ENCODE data around the gene NSG2. TPM values are rescaled to one million over a fixed set of nuclear protein-coding genes. Genes with fewer than 3 reads are reported as not detected.

NSG2 gene
- polyA plus RNA-seq, 1 experiment: not detected

DNA sequence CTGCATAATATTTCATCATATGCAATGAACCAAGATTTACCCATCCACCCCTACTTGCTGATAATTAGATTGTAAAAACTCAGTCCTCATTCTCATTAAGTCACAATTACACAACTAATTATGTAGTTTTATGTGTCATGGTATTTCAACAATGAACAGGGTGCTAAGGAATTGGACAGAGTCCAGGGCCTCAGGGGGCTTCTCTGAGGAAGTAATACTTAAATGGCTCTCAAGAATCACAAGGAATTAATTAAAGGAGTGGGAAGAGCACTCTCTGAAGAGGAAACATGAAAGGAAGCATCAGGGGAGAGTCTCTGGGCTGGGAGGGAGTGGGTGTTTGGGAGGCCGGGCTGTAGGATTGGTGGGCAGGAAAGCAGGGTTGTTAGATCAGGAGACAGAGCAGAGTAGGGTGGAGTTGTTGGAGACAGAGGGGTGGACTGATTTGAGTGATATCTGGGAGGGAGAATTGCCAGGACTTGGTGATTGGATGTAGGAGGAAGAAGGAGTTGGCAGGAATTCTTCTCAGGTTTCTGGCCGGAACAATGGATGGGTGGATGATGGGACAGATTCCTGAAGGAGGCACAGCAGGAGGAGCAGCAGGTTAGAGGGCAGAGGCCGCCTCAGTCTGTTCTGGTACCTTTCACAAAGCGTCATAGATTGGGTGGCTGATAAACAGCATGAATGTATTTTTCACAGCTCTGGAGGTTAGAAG, 23.0 kb upstream of the NSG2 start:
- Histone ChIP-seq H3K9me3 (ENCODE audit: control insufficient read depth, insufficient read depth, low read length) (no peaks in the 10 kb centered on the region), H3K27me3 (ENCODE audit: control insufficient read depth, insufficient read depth, low read length) (peaks cover 3% of the 10 kb centered on the region), H3K4me3 (ENCODE audit: low read depth, low read length) (no peak overlapping the region), H3K27ac (ENCODE audit: low read depth, low read length) (no peak overlapping the region)
- CTCF ChIA-PET: no interaction called here
- TF ChIP-seq, protein P1, sequence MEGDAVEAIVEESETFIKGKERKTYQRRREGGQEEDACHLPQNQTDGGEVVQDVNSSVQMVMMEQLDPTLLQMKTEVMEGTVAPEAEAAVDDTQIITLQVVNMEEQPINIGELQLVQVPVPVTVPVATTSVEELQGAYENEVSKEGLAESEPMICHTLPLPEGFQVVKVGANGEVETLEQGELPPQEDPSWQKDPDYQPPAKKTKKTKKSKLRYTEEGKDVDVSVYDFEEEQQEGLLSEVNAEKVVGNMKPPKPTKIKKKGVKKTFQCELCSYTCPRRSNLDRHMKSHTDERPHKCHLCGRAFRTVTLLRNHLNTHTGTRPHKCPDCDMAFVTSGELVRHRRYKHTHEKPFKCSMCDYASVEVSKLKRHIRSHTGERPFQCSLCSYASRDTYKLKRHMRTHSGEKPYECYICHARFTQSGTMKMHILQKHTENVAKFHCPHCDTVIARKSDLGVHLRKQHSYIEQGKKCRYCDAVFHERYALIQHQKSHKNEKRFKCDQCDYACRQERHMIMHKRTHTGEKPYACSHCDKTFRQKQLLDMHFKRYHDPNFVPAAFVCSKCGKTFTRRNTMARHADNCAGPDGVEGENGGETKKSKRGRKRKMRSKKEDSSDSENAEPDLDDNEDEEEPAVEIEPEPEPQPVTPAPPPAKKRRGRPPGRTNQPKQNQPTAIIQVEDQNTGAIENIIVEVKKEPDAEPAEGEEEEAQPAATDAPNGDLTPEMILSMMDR (IDR thresholded peaks at IDR 0.05; ENCODE audit: low read depth, low read length): no peak
- DNase-seq (ENCODE audit: low read depth, low spot score): no peak
- POLR2A ChIA-PET: no interaction called here

DNA sequence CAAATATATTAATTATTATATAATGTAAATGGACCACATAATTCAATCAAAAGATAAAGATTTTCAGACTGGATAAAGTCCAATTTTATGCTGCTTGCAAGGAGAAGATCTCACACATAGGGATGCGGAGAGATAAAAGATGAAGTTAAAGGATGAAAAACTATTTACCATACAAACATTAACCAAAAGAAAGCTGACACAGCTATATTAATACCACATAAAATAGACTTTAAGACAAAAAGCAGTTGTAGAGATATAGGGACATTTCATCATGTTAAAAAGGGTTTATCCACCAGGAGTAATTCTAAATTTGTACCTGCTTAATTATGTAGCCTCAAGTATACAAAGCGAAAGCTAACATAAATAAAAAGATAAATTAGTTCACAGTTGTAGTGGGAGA, 15.2 kb upstream of the NSG2 start:
- ChIA-PET CTCF (interaction anchor here (1.6 kb wide), 1 partner anchor 287 kb away, joined by 6 read pairs; no protein-coding TSS in a partner anchor), POLR2A (no interaction called here)

DNA sequence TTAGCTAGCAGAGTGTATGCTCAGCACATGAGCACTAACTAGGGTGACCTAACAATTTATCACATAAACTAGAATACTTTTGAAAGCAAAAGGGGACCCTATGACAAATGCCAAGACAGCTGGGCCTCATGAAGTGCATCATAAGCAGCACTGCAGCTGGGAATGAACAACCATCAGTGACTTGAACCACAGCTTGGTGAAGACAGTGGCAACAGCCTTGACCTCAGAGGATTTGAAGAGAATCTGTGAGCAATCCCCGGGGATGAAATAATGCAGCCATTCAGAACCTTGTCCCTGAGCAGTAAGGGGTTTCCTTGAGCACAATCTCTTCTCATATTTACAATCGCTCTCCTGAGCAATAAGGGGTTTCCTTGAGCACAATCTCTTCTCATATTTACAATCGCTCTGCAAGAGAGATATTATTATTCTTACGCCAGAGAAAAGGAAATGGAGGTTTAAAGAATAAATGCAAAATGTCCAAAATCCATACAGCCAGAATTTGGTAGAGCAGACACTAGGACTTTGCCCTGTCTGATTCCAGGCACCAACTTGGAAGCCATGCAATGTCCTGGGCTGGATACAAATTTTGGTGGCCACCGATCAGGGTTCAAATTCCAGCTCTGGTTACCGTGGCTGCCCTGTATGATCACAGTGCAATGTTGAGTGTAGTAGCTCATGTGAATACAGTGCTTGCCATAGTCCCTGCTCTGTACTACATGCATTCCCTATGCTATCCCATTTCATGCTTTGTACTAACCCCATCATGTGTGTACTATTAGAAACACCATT, 846 bp upstream of the NSG2 start:
- no peak overlapping the region for H3K27ac ChIP-seq (ENCODE audit: low read depth, low read length)
- DNase-seq (ENCODE audit: low read depth, low spot score): no peak
- no peaks in the 10 kb centered on the region; the same call in 1 of the 2 replicates for H3K9me3 ChIP-seq (ENCODE audit: control insufficient read depth, insufficient read depth, low read length)
- no peak overlapping the region for H3K4me3 ChIP-seq (ENCODE audit: low read depth, low read length)
- POLR2A ChIA-PET: no interaction called here
- TF ChIP-seq, protein P1 (IDR thresholded peaks at IDR 0.05; ENCODE audit: low read depth, low read length): no peak
- CTCF ChIA-PET: interaction anchor here (0.6 to 3.8 kb wide), 4 partner anchors 11 to 738 kb away, joined by 3 to 56 read pairs (median 24); no protein-coding TSS in a partner anchor
- H3K27me3 ChIP-seq (ENCODE audit: control insufficient read depth, insufficient read depth, low read length): no peaks in the 10 kb centered on the region

More for the DNA sequence above, 15.2 kb upstream of the NSG2 start:
- TF ChIP-seq, protein P1 (IDR thresholded peaks at IDR 0.05; ENCODE audit: low read depth, low read length): no peak
- Histone ChIP-seq H3K27ac (ENCODE audit: low read depth, low read length) (no peak overlapping the region), H3K27me3 (ENCODE audit: control insufficient read depth, insufficient read depth, low read length) (no peaks in the 10 kb centered on the region), H3K4me3 (ENCODE audit: low read depth, low read length) (no peak overlapping the region), H3K9me3 (ENCODE audit: control insufficient read depth, insufficient read depth, low read length) (no peaks in the 10 kb centered on the region)
- no peak for DNase-seq (ENCODE audit: low read depth, low spot score)

DNA sequence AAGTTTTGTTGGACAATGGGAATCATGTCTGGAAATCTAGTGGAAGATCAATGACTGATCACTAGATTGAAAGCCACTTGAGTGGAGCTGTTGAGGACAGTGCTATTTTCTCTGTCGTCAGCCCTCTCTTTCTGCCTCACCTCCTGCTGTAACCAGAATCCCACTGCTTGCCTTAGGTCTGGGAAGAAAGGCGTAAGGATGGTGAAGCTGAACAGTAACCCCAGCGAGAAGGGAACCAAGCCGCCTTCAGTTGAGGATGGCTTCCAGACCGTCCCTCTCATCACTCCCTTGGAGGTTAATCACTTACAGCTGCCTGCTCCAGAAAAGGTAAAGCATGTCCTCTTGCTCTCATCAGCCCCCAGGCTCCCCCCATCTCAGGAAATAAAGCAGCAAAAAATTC, 1.1 kb downstream of the NSG2 start:
- H3K27ac ChIP-seq (ENCODE audit: low read depth, low read length): no peak overlapping the region
- ChIA-PET POLR2A (no interaction called here), CTCF (interaction anchor here (0.7 to 3.8 kb wide), 3 partner anchors 111 to 270 kb away, joined by 3 to 56 read pairs (median 46); no protein-coding TSS in a partner anchor)

More for the DNA sequence above, 1.1 kb downstream of the NSG2 start:
- Histone ChIP-seq H3K27me3 (ENCODE audit: control insufficient read depth, insufficient read depth, low read length) (no peaks in the 10 kb centered on the region), H3K9me3 (ENCODE audit: control insufficient read depth, insufficient read depth, low read length) (no peaks in the 10 kb centered on the region; the same call in 1 of the 2 replicates), H3K4me3 (ENCODE audit: low read depth, low read length) (no peak overlapping the region)
- DNase-seq (ENCODE audit: low read depth, low spot score): no peak
- TF ChIP-seq, protein P1 (IDR thresholded peaks at IDR 0.05; ENCODE audit: low read depth, low read length): no peak

Measured in AG04450 (cell line).